Erythroblast (primary cell): ENCODE results near the gene SUGCT.

Experiments
- DNase-seq, 2 experiments: peaks; one replicate each; lab custom pipeline; 2025; lab: John Stamatoyannopoulos, UW
- GATA1 ChIP-seq: IDR thresholded peaks from 2 replicates; pipeline ENCODE4 v1.6.1; 2011; ENCODE audit warnings: low read depth, mild to moderate bottlenecking, control low read depth, low read length, moderate library complexity
- POLR2A ChIP-seq: IDR thresholded peaks from 2 replicates; pipeline ENCODE4 v1.6.1; 2011; ENCODE audit warnings: mild to moderate bottlenecking, low read length

The SUGCT gene

DNA sequence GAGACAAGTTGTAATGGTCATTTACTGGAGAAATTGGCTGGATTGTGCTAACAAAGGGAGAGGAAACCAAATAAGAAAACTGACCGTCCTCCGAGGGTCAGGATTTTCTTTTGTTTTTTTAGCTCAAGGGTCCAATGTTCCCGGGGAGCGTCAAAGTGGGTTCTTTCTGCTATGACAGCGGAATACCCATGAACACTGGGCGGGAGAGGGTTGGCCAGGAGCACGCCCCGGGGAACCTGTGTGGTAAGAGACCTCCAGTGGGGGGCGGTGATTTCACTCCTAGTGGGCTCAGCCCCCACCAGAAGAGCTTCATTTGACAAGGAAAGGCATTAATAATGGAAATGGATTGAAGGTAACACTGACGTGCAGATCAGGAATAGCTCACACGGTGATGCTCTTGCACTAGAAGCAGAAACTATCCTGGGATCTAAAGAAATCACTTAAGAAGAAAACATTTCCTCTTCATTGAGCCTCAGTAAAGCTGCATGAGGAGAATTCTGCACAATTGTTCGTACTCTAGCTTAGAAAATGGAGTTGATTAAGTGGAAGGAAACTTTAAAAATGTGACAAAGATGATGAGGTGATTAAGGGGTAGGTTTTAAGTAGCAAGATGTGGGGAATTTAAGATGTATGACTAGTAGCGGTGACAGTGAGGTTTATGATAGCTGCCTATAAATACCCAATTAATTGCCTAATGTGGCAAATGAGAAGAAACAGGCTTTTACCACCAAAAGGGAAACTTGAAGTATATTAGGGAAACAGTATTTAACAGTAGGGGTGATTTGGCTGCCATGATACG, 627.2 kb downstream of the SUGCT start:
- TF ChIP-seq POLR2A (no peak), GATA1 (no peak)
- no peak for DNase-seq

DNA sequence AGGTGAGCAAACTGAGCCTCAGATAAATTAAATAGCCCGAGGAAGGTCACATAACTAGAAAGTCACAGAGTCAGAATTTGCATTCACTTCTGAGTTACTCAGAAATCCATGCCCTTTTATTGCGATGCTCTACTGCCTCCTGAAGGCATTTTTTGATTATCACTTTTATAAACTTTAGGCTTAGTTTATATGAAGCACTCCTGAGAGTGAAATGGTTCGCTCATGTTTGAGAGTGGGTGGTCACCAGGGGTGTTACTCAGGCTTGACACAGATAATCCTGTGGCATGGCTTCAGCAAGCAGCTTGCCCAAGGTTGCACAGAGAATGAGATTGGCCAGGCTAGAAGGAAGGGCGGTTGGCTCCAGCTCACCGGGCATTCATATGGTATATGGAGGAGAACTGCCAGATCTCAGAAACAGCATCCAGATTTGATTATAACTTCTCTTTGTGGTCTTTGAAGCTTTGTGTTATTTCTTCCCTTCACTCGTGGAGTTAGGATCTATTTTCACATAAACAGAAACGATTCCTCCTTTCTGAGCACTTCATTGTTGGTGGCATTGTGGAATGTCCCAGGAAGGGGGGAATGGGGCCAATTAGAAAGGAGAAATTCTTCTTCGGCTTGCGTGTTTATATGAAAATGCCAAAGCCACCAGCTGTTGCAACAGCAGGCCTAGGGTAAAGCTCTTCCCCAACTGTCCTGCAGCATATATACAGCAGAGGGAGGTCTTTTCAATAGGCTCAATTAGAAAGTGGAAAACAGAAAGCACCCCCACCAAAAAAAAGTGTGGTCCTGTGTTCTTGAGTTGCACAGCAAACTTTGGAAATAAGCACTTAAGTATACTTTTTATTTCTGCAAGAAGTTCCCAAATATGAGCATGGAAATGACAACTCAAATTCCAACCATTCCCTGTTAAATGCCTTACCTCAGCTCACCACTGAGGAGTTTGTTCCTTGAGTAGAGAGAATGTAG, 628.8 kb downstream of the SUGCT start:
- TF ChIP-seq GATA1, result no peak
- no peak for TF ChIP-seq POLR2A

DNA sequence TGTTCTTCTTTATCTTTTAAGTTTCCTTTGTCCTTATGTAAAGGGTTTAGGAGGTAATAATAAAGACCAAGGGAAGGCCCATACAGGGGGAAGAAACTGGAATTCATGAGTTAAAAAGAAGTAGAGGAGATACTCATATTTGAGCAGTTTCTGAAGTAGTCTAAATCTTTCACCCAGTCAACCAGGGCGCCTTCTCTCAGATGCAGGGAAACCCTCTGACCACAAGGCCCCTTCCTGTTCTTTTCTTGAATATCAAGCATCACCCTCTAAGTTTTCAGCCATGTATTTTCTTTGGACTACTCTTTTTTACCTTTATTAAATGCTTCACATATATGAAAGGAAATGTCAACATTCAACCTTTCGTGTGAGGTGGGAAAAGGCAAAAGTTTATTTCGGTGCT, 630.8 kb downstream of the SUGCT start:
- no peak for TF ChIP-seq GATA1
- no peak for TF ChIP-seq POLR2A
- DNase-seq, result no peak

More for the DNA sequence above, 628.8 kb downstream of the SUGCT start:
- DNase-seq, result peak in 1 of 2 experiments; percentile 2

GRCh38 chr7:40772096-40772495, 637.3 kb downstream of the SUGCT start:
- DNase-seq, result no peak
- no peak for TF ChIP-seq POLR2A
- TF ChIP-seq GATA1, result no peak

- TF ChIP-seq GATA1 (no peak), POLR2A (no peak)
- DNase-seq, result no peak
These were observed 638.9 kb downstream of the SUGCT start for GRCh38 chr7:40773656-40774055.

GRCh38 chr7:40775877-40776276, 641.1 kb downstream of the SUGCT start:
- TF ChIP-seq GATA1 (no peak), POLR2A (no peak)
- DNase-seq, result no peak

- DNase-seq, result no peak
- TF ChIP-seq POLR2A (no peak), GATA1 (no peak)
These were observed 643.0 kb downstream of the SUGCT start for GRCh38 chr7:40777730-40778312.

DNA sequence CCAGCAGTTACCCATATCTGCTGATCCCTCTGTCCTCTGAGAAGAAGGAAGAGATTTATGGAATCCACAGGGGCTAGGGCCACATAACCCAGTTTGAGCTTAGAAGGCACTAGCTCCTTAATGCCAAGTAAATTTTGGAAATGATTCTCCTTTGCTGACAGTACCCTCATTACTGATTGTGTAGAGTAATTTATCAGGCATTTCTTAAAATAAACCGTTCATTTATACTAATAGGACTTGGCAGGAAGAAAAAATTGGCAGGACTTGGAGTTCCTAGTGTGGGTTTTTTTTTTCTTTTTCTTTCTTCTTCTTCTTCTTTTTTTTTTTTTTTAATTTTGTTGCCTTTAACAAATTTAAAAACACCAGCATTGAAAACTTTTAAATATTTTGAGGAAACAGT, 645.7 kb downstream of the SUGCT start:
- TF ChIP-seq POLR2A (no peak), GATA1 (no peak)
- DNase-seq, result no peak

DNA sequence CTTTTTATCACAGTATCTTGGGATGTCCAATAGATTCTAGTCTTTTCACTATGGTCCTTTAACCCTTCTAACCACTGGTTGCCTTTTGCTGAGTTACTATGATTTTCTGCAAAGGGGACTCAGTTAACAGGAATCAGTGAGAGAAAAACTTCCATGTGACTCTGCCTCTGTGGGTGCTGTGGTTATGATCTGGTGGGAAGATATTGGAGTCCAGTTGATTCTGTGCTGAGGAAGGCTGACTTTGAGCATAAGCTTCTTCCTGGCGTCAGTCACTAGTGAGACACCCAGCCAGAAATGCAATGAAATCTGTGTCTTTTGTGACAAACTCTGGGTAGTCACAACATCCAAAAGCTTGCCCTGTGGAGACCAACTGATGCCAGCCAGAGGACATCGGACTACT, 648.0 kb downstream of the SUGCT start:
- TF ChIP-seq GATA1, result no peak
- no peak for TF ChIP-seq POLR2A
- no peak for DNase-seq

GRCh38 chr7:40784176-40784575, 649.4 kb downstream of the SUGCT start:
- DNase-seq, result no peak
- TF ChIP-seq POLR2A, result no peak
- TF ChIP-seq GATA1, result no peak

DNA sequence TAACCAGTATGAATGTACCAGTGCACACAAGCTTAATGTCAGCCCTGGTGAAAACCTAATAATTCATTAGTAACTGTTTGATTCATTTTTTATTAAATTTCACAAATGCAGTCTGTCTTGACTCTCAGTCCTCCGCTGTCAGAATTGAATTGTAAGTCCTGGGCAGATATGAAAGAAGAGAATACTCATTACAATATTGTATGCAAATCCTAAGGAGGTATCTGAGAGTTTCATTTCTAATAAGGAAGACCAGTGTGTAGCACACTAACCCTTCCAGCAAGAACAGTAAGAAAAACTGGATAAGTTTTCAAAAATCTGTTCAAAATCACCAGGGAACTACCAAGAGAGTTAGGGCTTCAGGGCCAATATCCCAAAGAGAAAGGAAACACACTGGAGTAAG, 652.1 kb downstream of the SUGCT start:
- no peak for TF ChIP-seq POLR2A
- TF ChIP-seq GATA1, result no peak
- no peak for DNase-seq

- no peak for TF ChIP-seq POLR2A
- no peak for TF ChIP-seq GATA1
- DNase-seq, result no peak
These were observed 658.3 kb downstream of the SUGCT start for GRCh38 chr7:40793132-40793531.

GRCh38 chr7:40795607-40796006, 660.8 kb downstream of the SUGCT start:
- DNase-seq, result no peak
- no peak for TF ChIP-seq POLR2A
- TF ChIP-seq GATA1, result no peak
